GM18519 (cell line): ENCODE data around the gene GPD1.

Experiments
- ATAC-seq: cut with Tn5 transposase; IDR thresholded peaks from one replicate; pipeline ENCODE4 v1.9.1; 2021; ENCODE audit warnings: mild to moderate bottlenecking, moderate library complexity; ENCODE audit not compliant: unreplicated experiment, low FRiP score

GPD1 gene

GRCh38 chr12:50103767-50104321 lies at the start of gene GPD1:
GPD1 (plus strand) TSS chr12:50104008; CDS start chr12:50104051, 43 bp downstream.
- ATAC-seq: no peak

GRCh38 chr12:50055831-50056638 lies 47.8 kb upstream of the GPD1 start:
- no peak for ATAC-seq

DNA sequence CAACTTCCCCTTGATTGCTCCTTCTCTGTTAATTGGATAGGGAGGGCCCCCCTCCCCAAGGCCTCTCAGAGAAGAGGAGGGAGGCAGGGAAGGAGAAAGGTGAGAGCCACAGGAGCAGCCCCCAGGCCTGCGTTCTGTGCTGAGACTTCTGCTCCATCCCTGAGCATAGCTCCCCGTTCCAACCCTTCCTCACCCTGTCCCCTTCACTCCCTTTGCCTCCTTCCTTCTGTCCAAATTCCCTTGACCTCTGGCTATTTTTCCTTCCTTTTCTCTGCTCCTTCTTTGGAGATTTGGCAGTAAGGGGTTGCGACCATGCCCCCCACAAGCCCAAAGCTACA lies 47.2 kb upstream of the GPD1 start:
- ATAC-seq: no peak

DNA sequence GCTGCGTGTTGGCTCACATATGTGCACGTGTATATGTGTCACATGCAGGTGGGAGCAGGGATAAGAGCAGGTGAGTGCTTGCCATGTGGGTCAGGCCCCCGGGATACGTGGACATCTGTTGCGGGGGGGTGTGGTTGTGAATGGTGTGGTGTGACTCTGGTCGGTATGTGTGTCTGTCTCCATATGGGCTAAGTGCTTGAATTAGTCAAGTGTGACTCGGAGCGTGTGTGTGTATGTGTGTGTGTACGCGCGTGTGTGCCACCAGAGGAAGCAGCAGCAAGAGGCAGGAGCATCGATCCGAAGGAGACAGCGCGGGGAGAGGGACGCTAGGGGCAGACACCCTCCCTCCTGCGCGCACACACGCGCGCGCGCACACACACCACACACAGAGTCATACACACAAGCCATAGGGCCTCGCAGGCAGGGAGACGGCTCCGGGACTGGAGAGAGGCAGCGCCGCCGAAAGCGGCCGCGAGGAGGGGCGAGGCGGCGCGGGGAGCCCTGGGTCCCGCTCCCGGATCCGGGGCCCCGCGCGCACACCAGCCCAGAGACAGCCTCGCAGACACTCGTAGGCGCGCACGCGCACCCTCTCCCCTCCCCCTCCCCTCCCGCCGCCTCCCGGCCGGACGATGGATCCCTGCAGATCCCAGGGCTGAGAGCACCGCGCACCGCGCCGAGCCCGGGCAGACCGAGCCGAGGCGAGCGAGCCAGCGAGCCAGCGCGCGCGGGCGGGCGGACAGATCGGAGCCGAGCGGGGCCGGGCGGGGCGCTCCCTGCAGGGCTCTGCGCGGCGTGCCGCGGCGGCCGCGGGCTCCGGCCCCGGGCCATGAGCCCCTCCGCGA lies 46.6 kb upstream of the GPD1 start, which contains the start of gene ASIC1:
Gene ASIC1 (plus strand): TSS at position 597 of the 842 bp plus-strand sequence. CDS start 1,171 bp downstream, outside the sequence.
- ATAC-seq: no peak

DNA sequence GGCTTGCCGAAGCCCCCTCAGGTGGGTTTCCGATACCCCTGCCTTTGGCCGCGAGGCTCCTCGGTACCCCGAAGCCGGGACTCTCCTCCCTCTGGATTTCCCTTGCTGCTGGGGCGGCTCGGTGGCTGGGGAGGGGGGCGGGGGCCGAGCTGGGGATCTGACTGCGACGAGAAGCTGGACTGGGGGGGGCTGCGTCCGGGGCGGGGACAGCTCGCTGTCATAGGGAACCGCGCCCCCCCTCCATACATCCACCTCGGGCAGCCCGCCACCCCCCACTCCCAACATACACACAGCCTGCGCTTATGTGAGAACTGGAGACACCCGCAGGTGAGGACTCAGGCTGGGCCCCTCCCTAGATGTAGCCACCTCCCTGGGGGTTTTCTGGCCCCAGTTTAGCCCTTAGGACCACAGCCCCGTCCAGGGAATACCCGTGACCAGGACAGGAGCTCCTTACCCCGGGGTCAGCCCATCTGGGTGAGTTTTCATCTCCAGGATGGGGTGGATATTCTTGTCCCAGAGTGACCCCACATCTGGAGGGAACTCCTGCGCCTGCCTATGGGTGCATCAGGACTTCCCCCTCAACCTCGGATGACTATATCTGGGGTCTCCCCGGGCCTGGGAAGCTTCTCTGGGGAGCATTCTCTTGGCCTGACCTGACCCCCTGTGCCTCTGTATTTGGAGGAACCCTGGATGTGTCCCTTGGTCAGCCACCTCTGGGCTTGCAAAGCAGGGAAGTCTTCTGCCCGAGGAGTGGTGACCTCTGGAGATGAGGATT lies 45.7 kb upstream of the GPD1 start:
- ATAC-seq: no peak

DNA sequence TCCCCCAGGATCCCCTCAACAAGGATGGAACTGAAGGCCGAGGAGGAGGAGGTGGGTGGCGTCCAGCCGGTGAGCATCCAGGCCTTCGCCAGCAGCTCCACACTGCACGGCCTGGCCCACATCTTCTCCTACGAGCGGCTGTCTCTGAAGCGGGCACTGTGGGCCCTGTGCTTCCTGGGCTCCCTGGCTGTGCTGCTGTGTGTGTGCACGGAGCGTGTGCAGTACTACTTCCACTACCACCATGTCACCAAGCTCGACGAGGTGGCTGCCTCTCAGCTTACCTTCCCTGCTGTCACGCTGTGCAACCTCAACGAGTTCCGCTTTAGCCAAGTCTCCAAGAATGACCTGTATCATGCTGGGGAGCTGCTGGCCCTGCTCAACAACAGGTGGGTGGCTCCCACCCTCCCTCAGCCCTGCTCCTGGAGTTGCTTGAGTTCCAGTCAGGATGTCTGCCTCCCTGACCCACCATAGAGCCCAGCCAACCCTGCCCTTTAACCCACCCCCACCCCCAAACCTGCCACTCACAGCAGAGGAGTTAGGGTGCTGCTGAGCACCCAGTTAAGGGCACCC lies 45.0 kb upstream of the GPD1 start:
- no peak for ATAC-seq

DNA sequence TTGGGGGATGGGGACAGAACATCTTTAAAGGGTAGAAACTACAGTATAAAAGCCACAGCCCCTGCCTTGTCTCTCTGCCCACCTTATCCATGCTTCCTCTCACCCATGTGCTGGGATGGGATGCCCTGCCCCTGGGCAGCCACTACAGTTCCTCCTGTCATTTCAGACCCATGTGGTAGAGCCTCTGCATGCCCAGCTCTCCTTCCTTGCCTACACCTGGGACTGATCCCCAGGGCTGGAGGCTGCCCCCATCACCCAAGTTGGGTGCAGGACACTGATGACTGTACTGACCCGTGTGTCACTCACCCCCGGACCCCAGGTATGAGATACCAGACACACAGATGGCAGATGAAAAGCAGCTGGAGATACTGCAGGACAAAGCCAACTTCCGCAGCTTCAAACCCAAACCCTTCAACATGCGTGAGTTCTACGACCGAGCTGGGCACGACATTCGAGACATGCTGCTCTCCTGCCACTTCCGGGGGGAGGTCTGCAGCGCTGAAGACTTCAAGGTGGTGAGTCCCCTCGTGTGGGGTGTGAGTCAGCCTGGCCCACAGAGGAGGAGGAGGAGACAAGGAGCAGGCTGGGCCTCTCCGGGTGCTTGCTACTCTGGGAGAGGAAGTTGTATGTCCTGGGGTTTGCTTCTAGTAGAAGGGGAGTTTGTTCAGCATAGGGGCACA lies 44.2 kb upstream of the GPD1 start:
- no peak for ATAC-seq

- ATAC-seq: no peak
Measured at GRCh38 chr12:50060120-50060468, 43.7 kb upstream of the GPD1 start.

DNA sequence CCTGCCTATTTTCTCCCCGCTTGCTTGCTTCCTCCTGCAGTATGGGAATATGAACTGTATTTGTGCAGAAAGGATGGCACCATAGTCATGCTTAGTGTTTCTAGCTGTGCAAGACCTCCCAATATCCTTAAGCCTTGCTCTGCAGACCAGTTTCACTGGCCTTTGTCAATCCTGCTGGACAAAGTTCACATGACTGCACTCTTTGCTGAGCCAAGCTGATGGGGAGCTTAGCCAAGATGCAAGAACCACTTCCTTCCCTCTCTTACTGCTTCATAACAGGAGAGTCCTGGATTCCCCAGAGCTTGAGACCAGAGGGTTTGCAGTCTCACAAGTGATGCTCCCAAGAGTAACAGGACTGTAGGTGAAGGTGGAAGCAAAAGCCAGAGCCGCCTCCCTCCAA lies 42.6 kb upstream of the GPD1 start:
- no peak for ATAC-seq

- no peak for ATAC-seq
Measured at GRCh38 chr12:50061946-50062686, 41.7 kb upstream of the GPD1 start.

DNA sequence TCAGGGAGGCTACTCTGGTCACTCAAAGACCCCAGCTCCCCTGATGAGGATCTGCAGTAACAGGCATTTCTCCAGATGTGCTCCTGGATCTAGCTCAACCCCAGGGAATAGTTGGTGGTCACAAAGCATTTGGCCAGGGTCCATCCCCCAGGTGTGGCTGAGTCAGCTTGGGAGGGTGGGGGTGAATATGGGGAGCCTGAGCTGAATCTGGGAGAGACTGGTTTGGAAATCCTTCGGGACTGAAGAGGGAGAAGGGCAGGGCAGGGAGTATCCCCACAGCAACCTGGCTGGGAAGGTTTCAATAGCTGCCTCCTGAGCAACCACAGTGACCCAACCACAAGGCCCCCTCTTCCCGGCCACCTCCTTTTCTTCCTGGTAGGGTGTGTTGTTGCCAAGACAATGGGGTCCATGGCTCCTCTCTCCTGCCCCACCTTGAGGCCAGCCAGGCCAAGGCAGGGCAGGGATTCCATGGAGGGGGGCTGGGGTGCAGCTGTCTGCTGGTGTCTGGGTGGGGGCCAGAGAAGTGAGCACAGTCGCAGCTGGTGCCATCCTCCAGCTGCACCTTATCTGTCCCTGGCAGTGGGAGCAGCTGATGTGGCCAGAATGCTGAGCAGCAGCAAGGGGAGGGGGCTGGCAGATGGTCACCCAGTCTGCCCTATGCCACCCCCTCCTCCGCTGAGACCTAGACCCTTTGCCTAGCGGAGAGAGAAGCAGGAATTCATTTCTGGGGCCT lies 40.9 kb upstream of the GPD1 start:
- ATAC-seq: no peak

- ATAC-seq: no peak
Measured at GRCh38 chr12:50065726-50066310, 38.0 kb upstream of the GPD1 start.

DNA sequence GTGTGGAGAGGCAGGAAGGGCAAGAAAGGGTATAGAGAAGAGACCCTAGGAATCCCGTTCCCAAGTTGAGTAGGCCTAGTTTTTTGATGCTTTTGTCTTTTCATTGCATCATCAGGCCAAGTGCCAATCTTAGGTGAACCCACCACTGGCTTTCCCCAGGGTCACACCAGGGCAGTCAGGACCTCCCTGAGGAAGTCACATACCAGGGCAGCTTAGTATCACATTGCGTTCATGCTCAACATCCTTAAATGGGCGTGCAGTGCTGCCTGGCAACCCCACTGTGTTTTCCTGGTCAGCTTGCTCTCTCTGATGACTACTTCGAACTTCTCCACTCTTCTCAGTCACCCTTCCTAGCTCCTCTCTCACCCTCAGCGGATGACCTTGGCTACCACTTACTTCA lies 37.4 kb upstream of the GPD1 start:
- ATAC-seq: no peak

DNA sequence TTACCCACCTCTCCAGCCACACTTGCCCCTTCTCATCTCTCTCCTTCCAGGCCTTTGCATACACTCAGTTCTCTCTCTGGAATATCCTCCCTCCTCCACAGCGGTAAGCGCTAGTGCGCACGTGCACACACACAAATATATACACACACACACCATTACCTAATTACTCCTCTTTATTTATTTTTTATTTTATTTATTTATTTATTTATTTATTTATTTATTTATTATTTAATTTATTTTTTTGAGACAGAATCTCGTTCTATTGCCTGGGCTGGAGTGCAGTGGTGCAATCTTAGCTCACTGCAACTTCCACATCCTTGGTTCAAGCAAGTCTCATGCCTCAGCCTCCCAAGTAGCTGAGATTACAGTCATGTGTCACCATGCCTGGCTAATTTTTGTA lies 34.7 kb upstream of the GPD1 start:
- ATAC-seq: no peak

GRCh38 chr12:50069539-50069938 lies 34.3 kb upstream of the GPD1 start:
- ATAC-seq: no peak

DNA sequence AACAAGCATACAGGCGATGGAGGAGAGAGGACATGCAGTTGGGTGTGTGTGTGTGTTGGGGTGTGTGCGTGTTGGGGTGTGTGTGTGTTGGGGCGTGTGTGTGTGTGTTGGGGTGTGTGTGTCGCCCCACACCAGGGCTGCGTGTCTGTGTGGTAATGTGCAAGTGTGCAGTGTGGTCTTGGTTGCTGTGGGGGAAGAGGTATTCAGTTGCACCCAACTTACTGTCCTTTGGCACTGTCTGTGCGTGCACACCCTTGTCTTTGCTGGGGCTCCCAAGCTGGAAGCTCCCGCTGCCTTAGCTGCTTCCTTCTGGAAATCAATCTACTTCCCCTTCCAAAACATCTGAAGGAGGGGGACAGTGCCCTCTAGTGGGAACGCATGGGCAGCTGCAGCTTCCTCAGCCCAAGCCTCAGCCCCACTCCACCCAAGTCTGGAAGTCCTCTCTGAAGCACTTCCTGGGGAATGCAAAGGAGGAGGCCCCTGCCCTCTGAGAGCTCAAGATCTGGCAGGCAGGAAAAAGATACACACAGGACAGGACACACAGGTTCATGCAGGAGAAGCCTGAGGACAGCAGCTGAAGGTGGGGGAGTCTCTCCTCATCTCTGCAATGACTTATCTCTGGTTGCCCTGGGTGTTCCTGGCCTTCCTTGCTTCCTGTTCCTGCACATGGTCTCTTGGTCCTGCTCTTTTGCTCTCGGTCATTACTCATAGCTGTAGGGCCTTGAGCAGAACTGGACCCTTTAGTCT lies 33.3 kb upstream of the GPD1 start:
- ATAC-seq: no peak

DNA sequence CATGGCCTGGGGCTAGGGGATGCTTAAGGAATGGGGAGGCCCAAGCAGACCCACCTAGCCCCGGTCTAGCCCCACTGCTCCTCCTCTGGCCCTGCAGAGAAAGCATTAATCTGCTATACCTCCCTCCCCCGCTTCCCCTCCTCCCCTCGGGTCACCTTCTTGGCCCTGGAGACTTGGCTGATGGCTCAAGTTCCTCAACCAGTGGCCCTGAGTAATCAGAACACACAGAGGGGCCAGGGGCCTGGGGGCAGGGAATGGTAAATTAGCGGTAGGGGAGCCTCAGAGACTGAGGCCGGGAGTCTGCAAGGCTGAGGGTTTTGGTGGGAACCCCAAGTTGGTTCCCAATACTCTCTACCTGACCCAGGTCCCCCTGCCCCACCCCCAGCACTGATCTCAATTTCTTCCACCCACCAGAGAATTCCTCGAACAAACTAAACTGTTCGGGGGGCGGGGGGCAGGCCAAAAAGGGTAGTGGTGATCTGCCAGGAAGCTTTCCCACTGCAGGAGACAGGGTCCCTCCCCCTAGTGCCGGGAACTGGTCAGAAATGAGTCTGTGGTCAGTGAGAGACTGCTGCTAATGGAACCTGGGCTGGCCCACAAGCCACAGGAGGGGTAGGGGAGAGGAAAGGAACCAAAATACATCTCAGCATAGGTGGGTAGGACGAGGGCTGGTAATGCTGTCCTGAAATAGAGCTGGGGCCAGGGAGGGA lies 31.5 kb upstream of the GPD1 start:
- ATAC-seq: no peak
